Activated T-helper 1 cell treated with Interleukin-2 at 50 U/mL for 16 hours (primary cell): Measurements from ENCODE around the gene FARP1.

Experiments used
- DNase-seq: peaks from one replicate; pipeline ENCODE4 v3.0.0-alpha.2; 2020; ENCODE audit warnings: low read depth

FARP1 gene

GRCh38 chr13:98142380-98143156 lies at the start of gene FARP1:
TSS of gene FARP1 (plus strand) at chr13:98143094. CDS start at chr13:98213243, 70,149 bp downstream.
- peak; percentile 3 for DNase-seq

GRCh38 chr13:98094678-98095266 lies 48.1 kb upstream of the FARP1 start:
- DNase-seq = no peak

GRCh38 chr13:98096059-98096458 lies 46.8 kb upstream of the FARP1 start:
- DNase-seq = no peak

- DNase-seq = no peak
These were observed 45.1 kb upstream of the FARP1 start for GRCh38 chr13:98097749-98098148.

- DNase-seq = no peak
These were observed 44.4 kb upstream of the FARP1 start for GRCh38 chr13:98098516-98098915.

- no peak for DNase-seq
These were observed 43.3 kb upstream of the FARP1 start for GRCh38 chr13:98099627-98100026.

- DNase-seq = no peak
These were observed 42.4 kb upstream of the FARP1 start for GRCh38 chr13:98100481-98100880.

GRCh38 chr13:98103531-98103930 lies 39.4 kb upstream of the FARP1 start:
- no peak for DNase-seq

GRCh38 chr13:98103942-98104880 lies 38.7 kb upstream of the FARP1 start:
- no peak for DNase-seq

GRCh38 chr13:98105929-98106336 lies 37.0 kb upstream of the FARP1 start:
- no peak for DNase-seq

- no peak for DNase-seq
These were observed 34.6 kb upstream of the FARP1 start for GRCh38 chr13:98108341-98108740.

GRCh38 chr13:98109226-98109853 lies 33.6 kb upstream of the FARP1 start:
- DNase-seq = no peak

GRCh38 chr13:98110749-98111148 lies 32.1 kb upstream of the FARP1 start:
- DNase-seq = no peak

- DNase-seq = no peak
These were observed 31.5 kb upstream of the FARP1 start for GRCh38 chr13:98111168-98112098.

GRCh38 chr13:98112456-98112855 lies 30.4 kb upstream of the FARP1 start:
- no peak for DNase-seq

GRCh38 chr13:98118865-98119264 lies 24.0 kb upstream of the FARP1 start:
- no peak for DNase-seq

- DNase-seq = no peak
These were observed 19.7 kb upstream of the FARP1 start for GRCh38 chr13:98123176-98123575.

- DNase-seq = no peak
These were observed 13.7 kb upstream of the FARP1 start for GRCh38 chr13:98129059-98129746.

- DNase-seq = no peak
These were observed 8.9 kb upstream of the FARP1 start for GRCh38 chr13:98133946-98134345.

GRCh38 chr13:98134901-98135300 lies 8.0 kb upstream of the FARP1 start:
- no peak for DNase-seq
